Endothelial cell (in vitro differentiated cells): ENCODE data around the gene C1QTNF7. TPM values are rescaled to one million over a fixed set of nuclear protein-coding genes. Genes with fewer than 3 reads are reported as not detected.
A peak's percentile ranks its signal among the peaks of the same experiment; 100 is the strongest.

Experiments
- DNase-seq: peaks from one replicate; pipeline ENCODE4 v3.0.0; 2021; ENCODE audit warnings: low spot score
- H3K27ac Mint-ChIP-seq: one replicate; pipeline ENCODE4 v1.8.0; 2021; ENCODE audit warnings: mixed read lengths, inconsistent platforms; ENCODE audit not compliant: unreplicated experiment
- H3K27me3 Mint-ChIP-seq: one replicate; pipeline ENCODE4 v1.8.0; 2021; ENCODE audit warnings: mild to moderate bottlenecking, moderate library complexity, mixed read lengths, inconsistent platforms; ENCODE audit not compliant: unreplicated experiment
- H3K36me3 Mint-ChIP-seq: one replicate; pipeline ENCODE4 v1.8.0; 2021; ENCODE audit warnings: mild to moderate bottlenecking, low read depth, mixed read lengths, inconsistent platforms; ENCODE audit not compliant: unreplicated experiment
- H3K4me1 Mint-ChIP-seq: one replicate; pipeline ENCODE4 v1.8.0; 2021; ENCODE audit warnings: mild to moderate bottlenecking, mixed read lengths, inconsistent platforms; ENCODE audit not compliant: unreplicated experiment
- H3K4me3 Mint-ChIP-seq: one replicate; pipeline ENCODE4 v1.8.0; 2021; ENCODE audit warnings: mild to moderate bottlenecking, mixed read lengths, inconsistent platforms; ENCODE audit not compliant: unreplicated experiment
- H3K9me3 Mint-ChIP-seq: one replicate; pipeline ENCODE4 v1.8.0; 2021; ENCODE audit warnings: mixed read lengths, inconsistent platforms; ENCODE audit not compliant: unreplicated experiment
- CTCF ChIP-seq: fragments of 200-600 bp; sonication (generic); IDR thresholded peaks from one replicate; pipeline ENCODE4 v1.5.0; 2021; ENCODE audit warnings: antibody characterized with exemption; ENCODE audit not compliant: unreplicated experiment
- total RNA-seq: library from RNA; stranded (reverse); fragmentation: NEBNext Ultra II Directional; extraction: Animal tissue kit (Norgen Biotek cat#: 25700); gene quantifications from one replicate; pipeline ENCODE4 v1.2.1, GENCODE V29; 2021; ENCODE audit not compliant: unreplicated experiment

The C1QTNF7 gene
- total RNA-seq, 1 donor from 2014 or later, result not detected

GRCh38 chr4:15410750-15411149, 17.1 kb upstream of the C1QTNF7 start:
- H3K27ac Mint-ChIP-seq, result peak overlapping the region; percentile 70
- H3K9me3 Mint-ChIP-seq, result no peaks in the 10 kb centered on the region
- peaks cover 27% of the 10 kb centered on the region for H3K4me1 Mint-ChIP-seq
- DNase-seq, result no peak
- no peak overlapping the region for H3K4me3 Mint-ChIP-seq
- TF ChIP-seq CTCF, result no peak
- H3K36me3 Mint-ChIP-seq, result no peaks in the 10 kb centered on the region
- H3K27me3 Mint-ChIP-seq, result peaks cover 2% of the 10 kb centered on the region

DNA sequence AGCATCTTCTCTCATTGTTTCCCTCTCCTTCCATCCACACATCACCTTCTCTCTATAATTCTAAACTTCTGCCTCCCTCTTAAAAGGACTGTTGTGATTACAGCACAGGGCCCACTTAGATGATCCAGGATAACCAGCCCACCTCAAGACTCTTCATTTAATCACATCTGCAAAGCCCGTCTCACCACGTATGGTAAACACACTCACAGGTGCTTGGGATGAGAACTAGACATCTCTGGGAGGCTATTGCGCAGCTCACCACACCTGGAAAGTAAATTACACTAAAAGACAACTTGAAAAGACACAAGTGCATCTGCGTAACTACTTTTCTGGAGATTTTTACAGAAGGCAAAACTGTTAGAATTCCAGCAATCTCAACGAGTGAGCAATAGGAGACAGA, 15.4 kb upstream of the C1QTNF7 start:
- Mint-ChIP-seq H3K4me3 (no peak overlapping the region), H3K9me3 (no peaks in the 10 kb centered on the region), H3K27ac (no peak overlapping the region), H3K4me1 (peaks cover 24% of the 10 kb centered on the region), H3K27me3 (peaks cover 2% of the 10 kb centered on the region), H3K36me3 (no peaks in the 10 kb centered on the region)
- DNase-seq, result no peak
- no peak for TF ChIP-seq CTCF

GRCh38 chr4:15413010-15413622, 14.7 kb upstream of the C1QTNF7 start:
- no peak overlapping the region for H3K4me3 Mint-ChIP-seq
- peaks cover 24% of the 10 kb centered on the region for H3K4me1 Mint-ChIP-seq
- H3K9me3 Mint-ChIP-seq, result no peaks in the 10 kb centered on the region
- no peak overlapping the region for H3K27ac Mint-ChIP-seq
- H3K27me3 Mint-ChIP-seq, result peaks cover 2% of the 10 kb centered on the region
- no peaks in the 10 kb centered on the region for H3K36me3 Mint-ChIP-seq
- DNase-seq, result no peak
- TF ChIP-seq CTCF, result no peak

DNA sequence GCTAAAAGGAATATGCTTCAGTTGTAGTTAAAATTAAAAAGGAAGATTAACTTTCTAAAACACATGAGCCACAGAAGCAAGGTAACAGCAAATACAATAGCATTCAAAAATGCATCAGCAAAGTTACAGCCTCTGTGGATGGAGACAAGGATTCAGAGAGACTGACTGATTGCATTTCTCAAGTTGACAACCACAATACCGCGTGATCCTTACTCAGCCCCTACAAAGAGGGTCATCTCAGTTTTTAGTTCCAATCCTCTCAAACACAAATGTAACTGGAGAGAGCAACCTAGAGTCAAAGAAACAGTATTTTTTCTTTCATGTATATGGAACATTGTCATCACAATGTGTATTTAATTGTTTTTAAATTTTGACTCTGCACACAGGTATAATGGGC, 14.2 kb upstream of the C1QTNF7 start:
- H3K4me3 Mint-ChIP-seq, result no peak overlapping the region
- no peak overlapping the region for H3K27ac Mint-ChIP-seq
- H3K36me3 Mint-ChIP-seq, result no peaks in the 10 kb centered on the region
- H3K27me3 Mint-ChIP-seq, result peaks cover 2% of the 10 kb centered on the region
- DNase-seq, result no peak
- no peak for TF ChIP-seq CTCF
- peaks cover 24% of the 10 kb centered on the region for H3K4me1 Mint-ChIP-seq
- H3K9me3 Mint-ChIP-seq, result no peaks in the 10 kb centered on the region

GRCh38 chr4:15414551-15415091, 13.2 kb upstream of the C1QTNF7 start:
- peaks cover 2% of the 10 kb centered on the region for H3K27me3 Mint-ChIP-seq
- H3K4me1 Mint-ChIP-seq, result peaks cover 20% of the 10 kb centered on the region
- no peak overlapping the region for H3K27ac Mint-ChIP-seq
- no peaks in the 10 kb centered on the region for H3K36me3 Mint-ChIP-seq
- H3K9me3 Mint-ChIP-seq, result no peaks in the 10 kb centered on the region
- no peak for TF ChIP-seq CTCF
- no peak overlapping the region for H3K4me3 Mint-ChIP-seq
- no peak for DNase-seq
